Left ventricle myocardium inferior (tissue), 1 donor: ENCODE results near the gene ANKFN1. TPM values are rescaled to one million over a fixed set of nuclear protein-coding genes. Genes with fewer than 3 reads are reported as not detected.

ENCODE experiments used
- DNase-seq: peaks from one replicate; pipeline ENCODE4 v3.0.0-alpha.2; 2020
- H3K27ac ChIP-seq: fragments of 200-600 bp; replicated peaks from 2 replicates; pipeline ENCODE4 v1.8.0; 2021
- H3K27me3 ChIP-seq: fragments of 200-600 bp; 2 replicates; pipeline ENCODE4 v1.8.0; 2021; ENCODE audit warnings: low read depth
- H3K36me3 ChIP-seq: fragments of 200-600 bp; 2 replicates; pipeline ENCODE4 v1.8.0; 2021
- H3K4me1 ChIP-seq: fragments of 200-600 bp; 2 replicates; pipeline ENCODE4 v1.8.0; 2021
- H3K4me3 ChIP-seq: fragments of 200-600 bp; 2 replicates; pipeline ENCODE4 v1.8.0; 2021; ENCODE audit warnings: mild to moderate bottlenecking, moderate library complexity
- H3K9me3 ChIP-seq: fragments of 200-600 bp; replicated peaks from 2 replicates; pipeline ENCODE4 v1.8.0; 2021
- CTCF ChIP-seq: fragments of 200-600 bp; IDR thresholded peaks from 2 replicates; pipeline ENCODE4 v1.8.0; 2021; ENCODE audit warnings: antibody characterized with exemption, mild to moderate bottlenecking, borderline replicate concordance
- intact Hi-C: fragments of 100-400 bp; cut with micrococcal nuclease; formaldehyde crosslinking; loops from one replicate; pipeline ENCODE4 v1.11.0; 2022
- total RNA-seq: library from RNA; stranded (reverse); fragmentation: NEBNext Ultra II Directional; extraction: Animal tissue kit (Norgen Biotek cat#: 25700); gene quantifications from one replicate; pipeline ENCODE4 v1.2.1, GENCODE V29; 2021
- donor health status: DM: no; HTN: yes; CAD: no; lungs with severe emphysema.

ANKFN1 gene
- total RNA-seq, 1 donor from 2014 or later = not detected

GRCh38 chr17:56514264-56514663 lies 361.0 kb downstream of the ANKFN1 start:
- no peak overlapping the region for H3K27ac ChIP-seq
- H3K9me3 ChIP-seq = no peaks in the 10 kb centered on the region
- intact Hi-C loops = no loop called here
- no peak for TF ChIP-seq CTCF
- H3K4me3 ChIP-seq = no peak overlapping the region
- no peaks in the 10 kb centered on the region for H3K36me3 ChIP-seq
- DNase-seq = no peak
- no peaks in the 10 kb centered on the region for H3K4me1 ChIP-seq
- peaks cover 7% of the 10 kb centered on the region for H3K27me3 ChIP-seq

- intact Hi-C loops = no loop called here
- Histone ChIP-seq H3K4me3 (no peak overlapping the region), H3K27me3 (peaks cover 5% of the 10 kb centered on the region), H3K27ac (no peak overlapping the region), H3K9me3 (no peaks in the 10 kb centered on the region), H3K4me1 (no peaks in the 10 kb centered on the region), H3K36me3 (no peaks in the 10 kb centered on the region)
- no peak for TF ChIP-seq CTCF
- no peak for DNase-seq
Measured at GRCh38 chr17:56514899-56515298, 361.6 kb downstream of the ANKFN1 start.

- intact Hi-C loops = no loop called here
- no peak overlapping the region for H3K27ac ChIP-seq
- no peak overlapping the region for H3K4me3 ChIP-seq
- TF ChIP-seq CTCF = no peak
- no peaks in the 10 kb centered on the region for H3K36me3 ChIP-seq
- no peak for DNase-seq
- peaks cover 18% of the 10 kb centered on the region for H3K27me3 ChIP-seq
- no peaks in the 10 kb centered on the region for H3K9me3 ChIP-seq
- H3K4me1 ChIP-seq = no peaks in the 10 kb centered on the region
Measured at GRCh38 chr17:56521414-56522141, 368.3 kb downstream of the ANKFN1 start.

GRCh38 chr17:56523042-56523441 lies 369.8 kb downstream of the ANKFN1 start:
- no peaks in the 10 kb centered on the region for H3K9me3 ChIP-seq
- TF ChIP-seq CTCF = no peak
- intact Hi-C loops = no loop called here
- H3K4me1 ChIP-seq = no peaks in the 10 kb centered on the region
- H3K27me3 ChIP-seq = peaks cover 31% of the 10 kb centered on the region
- no peak overlapping the region for H3K27ac ChIP-seq
- DNase-seq = no peak
- H3K4me3 ChIP-seq = no peak overlapping the region
- no peaks in the 10 kb centered on the region for H3K36me3 ChIP-seq

- peaks cover 36% of the 10 kb centered on the region for H3K27me3 ChIP-seq
- no peaks in the 10 kb centered on the region for H3K36me3 ChIP-seq
- H3K4me1 ChIP-seq = no peaks in the 10 kb centered on the region
- no peak overlapping the region for H3K4me3 ChIP-seq
- no peaks in the 10 kb centered on the region for H3K9me3 ChIP-seq
- no peak for TF ChIP-seq CTCF
- intact Hi-C loops = no loop called here
- no peak overlapping the region for H3K27ac ChIP-seq
- no peak for DNase-seq
Measured at GRCh38 chr17:56528696-56529095, 375.4 kb downstream of the ANKFN1 start.
